DND-41 (cell line): Measurements from ENCODE around the gene SPATA19.

Experiments used
- EZH2 ChIP-seq: IDR thresholded peaks from 3 replicates; pipeline ENCODE4 v1.6.1; 2012; ENCODE audit warnings: borderline replicate concordance, low read depth, mild to moderate bottlenecking, moderate library complexity, low read length, inconsistent platforms; ENCODE audit not compliant: severe bottlenecking
- TF ChIP-seq, protein P1 (sequence below): IDR thresholded peaks from 2 replicates; pipeline ENCODE4 v1.5.1; 2012; ENCODE audit warnings: borderline replicate concordance, low read length, moderate library complexity, mild to moderate bottlenecking; ENCODE audit not compliant: poor library complexity, severe bottlenecking; ENCODE audit errors: extremely low read depth

DNA sequence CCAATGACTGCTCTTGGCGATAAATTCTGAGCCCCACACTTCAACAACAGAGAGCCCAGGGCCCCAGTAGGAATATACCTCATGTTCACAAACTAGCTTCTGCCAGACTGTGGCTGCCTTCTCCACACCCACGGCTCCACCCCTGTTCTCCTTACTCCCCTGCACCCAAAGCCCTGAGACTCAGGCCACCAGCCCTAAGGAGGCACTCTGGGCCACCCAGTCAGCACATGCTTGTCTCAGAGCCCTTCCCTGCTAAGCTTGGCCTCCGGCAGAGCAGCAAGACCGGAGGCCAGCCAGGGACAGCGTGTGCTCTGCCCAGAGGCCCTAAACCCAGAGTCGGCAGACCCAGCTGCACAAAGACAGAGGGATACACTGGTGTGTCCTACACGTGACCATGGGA lies 27.9 kb downstream of the SPATA19 start:
- TF ChIP-seq, protein P1, sequence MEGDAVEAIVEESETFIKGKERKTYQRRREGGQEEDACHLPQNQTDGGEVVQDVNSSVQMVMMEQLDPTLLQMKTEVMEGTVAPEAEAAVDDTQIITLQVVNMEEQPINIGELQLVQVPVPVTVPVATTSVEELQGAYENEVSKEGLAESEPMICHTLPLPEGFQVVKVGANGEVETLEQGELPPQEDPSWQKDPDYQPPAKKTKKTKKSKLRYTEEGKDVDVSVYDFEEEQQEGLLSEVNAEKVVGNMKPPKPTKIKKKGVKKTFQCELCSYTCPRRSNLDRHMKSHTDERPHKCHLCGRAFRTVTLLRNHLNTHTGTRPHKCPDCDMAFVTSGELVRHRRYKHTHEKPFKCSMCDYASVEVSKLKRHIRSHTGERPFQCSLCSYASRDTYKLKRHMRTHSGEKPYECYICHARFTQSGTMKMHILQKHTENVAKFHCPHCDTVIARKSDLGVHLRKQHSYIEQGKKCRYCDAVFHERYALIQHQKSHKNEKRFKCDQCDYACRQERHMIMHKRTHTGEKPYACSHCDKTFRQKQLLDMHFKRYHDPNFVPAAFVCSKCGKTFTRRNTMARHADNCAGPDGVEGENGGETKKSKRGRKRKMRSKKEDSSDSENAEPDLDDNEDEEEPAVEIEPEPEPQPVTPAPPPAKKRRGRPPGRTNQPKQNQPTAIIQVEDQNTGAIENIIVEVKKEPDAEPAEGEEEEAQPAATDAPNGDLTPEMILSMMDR: no peak
- no peak for TF ChIP-seq EZH2
